HG03066 (cell line): Measurements from ENCODE around the gene ITPKC.

Experiments used
- ATAC-seq: cut with Tn5 transposase; IDR thresholded peaks from one replicate; pipeline ENCODE4 v1.9.1; 2021; ENCODE audit warnings: low read depth; ENCODE audit not compliant: unreplicated experiment

ITPKC gene

DNA sequence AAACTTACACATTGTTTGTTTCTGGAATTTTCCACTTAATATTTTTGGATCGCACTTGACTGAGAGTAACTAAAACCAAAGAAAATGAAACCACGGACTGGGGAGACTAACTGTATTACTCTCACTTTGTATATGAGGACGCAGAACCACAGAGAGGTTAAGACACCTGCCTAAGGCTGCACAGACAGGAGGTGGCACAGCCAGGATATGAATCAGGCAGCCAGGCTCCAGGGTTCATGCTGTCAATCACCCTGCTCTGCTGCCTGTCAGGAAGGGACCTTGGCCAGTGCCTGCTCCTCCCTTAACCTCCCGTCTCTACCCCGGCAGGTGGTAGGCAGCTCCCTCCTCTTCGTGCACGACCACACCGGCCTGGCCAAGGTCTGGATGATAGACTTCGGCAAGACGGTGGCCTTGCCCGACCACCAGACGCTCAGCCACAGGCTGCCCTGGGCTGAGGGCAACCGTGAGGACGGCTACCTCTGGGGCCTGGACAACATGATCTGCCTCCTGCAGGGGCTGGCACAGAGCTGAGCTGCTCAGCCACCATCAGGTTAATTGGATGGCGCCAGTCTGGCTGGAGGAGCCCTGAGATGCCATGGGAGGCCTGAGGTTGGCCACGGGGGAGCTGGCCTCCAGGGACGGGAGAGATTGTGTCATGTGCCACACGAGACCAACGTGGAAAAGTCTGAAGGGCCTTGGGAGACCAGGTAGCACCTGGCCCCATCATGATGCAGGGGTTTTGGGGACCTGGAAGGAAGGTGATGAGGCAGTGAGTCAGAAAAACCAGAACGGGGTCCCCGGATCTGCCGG is 22.3 kb downstream of the ITPKC start:
- ATAC-seq = no peak

DNA sequence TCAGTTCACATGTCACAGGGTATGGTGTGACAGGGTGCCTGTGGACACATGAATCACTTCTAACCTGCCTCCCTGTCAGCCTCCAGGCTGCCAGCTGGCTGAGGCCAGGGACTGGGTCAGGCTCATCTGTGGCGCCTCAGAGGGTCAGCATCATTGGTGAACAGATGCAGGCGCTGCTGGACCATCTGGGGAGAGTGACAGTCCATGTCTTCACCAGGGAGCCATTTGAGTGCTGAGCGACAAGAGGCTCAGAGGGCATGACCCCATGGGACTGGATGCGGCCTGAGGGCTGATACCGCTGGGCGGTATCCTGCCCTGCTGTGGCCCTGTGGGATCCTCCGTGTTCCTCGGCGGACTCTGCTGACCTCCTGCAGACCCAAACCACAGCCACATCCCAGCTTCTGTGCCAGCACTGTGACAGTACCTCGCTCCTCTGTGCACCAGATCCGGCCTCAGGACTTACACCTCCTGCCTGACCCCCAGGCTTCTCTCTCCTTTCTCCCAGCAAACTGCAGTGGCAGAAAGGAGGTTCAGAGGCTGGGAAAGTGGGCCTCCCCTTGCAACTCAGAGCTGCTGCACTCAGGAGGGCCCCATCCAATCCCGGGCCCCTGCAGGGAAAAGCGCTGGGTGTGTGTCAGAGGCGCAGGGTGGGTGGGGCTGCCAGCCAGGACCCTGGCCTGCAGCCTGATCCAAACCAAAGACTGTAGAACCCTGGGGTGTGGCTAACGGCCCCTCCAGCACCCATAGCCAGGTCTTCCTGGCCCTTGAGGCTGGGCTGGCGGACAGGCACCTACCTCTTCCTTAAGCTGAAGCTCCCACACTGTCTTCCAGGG is 23.2 kb downstream of the ITPKC start:
- no peak for ATAC-seq

DNA sequence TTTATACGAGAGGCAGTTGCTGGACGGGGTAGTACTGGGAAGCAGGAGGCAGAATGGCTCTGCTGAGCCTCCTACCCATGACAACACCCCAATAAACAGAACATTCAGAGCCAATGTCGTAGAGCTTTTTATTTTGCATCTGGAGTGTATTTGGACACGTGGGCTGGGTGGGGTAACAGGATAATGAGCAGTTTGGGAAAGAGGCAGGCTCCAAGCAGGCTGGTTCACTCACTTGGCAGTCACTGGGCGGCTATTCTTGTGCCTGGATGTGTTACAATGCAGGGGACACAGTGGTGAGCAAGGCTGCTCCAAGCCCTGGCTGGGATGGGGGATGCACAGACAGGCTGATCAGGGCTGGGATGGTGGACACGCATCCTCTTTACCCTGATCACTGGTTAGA is 23.8 kb downstream of the ITPKC start:
- ATAC-seq = no peak

DNA sequence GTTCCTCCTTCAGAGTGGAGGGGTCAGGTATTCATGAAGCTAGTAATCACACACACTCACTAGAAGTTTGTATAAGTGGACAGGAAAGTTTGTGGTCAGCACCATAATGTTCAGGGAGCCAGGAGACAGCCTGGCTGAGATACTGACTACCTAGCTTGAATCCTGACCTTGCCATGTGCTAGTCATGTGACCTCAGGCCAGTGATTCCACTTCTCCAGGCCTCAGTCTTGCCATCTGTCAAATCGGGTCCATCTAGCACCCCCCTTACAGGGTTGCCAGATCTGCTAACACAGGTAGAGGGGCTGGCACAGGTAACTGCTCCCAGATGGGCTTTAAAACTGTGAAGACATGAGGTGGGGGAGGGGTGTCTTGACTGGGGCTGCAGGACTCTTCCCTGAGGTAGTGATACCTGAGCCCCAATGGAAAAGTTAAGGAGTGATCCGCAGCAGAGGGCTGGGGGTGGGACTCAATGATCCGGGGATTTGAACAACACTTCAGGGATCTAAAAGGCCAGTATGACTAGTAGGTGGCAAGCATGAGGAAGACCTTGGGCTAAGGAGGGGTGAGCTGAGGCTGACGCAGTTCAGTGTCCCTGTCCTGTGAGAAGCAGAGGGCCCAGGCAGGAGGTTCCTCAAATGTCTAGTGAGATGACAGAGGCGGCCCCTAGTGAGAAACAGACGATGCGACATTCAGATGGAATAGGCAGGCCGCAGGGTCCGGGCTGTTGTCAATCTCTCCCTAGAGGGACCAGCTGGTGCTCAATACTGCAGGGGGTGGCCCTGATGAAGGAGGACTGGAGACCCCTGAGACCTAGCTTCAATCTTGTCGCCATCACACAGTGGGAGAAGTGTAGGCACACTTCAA is 24.8 kb downstream of the ITPKC start:
- no peak for ATAC-seq

DNA sequence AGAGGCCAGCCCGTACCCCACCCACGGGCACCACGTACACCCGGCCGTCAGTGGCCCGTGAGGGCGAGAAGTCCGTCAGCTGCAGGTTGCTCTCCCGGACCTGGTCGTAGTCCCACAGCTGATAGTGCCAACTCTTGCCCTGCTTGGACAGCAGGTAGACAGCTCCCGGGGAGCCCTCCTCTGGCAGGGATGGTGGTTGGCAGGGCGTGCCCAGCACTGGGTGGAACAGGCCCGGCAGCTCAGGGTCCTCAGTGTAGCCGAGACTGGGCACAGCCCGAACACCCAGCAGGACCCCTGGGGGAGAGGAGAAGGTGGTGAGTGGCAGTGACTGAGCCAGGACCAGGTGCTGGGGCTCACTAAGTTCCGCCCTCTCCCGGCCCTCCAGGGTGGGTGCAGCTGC is 25.6 kb downstream of the ITPKC start:
- ATAC-seq = no peak

DNA sequence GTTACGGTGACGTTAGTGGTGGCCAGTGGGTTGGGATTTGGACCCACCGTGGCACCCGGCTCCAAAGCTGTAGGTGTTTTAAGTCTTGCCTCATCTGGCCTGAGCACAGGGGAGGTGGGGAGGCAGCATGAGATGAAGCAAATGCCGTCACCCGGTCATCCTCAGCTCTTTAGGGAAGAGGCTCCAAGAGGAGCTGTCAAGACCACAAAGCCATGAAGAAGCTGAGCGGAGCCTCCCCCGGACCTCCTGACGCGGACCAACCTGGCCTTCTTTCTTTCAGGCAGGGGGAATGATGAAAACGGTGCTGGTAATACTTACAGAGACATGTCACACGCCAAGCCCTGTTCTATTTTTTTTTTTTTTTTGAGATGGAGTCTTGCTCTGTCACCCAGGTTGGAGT is 26.0 kb downstream of the ITPKC start:
- ATAC-seq = no peak

DNA sequence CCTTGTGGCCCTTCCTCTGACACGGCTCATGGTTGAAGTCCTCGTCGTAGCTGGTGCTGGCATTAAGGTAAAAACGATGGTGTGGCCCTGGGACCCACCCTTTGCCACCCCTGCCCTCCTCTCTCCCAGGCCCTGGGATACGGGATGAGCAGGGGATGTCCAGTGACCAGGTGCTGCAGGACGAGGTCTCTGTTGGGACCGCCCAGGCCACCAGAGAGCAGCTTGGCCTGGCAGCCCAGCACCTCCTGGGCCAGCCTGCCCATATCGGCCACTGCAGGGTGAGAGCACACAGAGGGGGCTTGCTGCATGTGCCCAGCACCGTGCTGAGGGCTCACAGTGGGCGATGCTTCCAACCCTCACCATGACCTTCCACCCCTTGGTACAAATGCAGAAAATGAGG is 27.0 kb downstream of the ITPKC start:
- ATAC-seq = no peak

DNA sequence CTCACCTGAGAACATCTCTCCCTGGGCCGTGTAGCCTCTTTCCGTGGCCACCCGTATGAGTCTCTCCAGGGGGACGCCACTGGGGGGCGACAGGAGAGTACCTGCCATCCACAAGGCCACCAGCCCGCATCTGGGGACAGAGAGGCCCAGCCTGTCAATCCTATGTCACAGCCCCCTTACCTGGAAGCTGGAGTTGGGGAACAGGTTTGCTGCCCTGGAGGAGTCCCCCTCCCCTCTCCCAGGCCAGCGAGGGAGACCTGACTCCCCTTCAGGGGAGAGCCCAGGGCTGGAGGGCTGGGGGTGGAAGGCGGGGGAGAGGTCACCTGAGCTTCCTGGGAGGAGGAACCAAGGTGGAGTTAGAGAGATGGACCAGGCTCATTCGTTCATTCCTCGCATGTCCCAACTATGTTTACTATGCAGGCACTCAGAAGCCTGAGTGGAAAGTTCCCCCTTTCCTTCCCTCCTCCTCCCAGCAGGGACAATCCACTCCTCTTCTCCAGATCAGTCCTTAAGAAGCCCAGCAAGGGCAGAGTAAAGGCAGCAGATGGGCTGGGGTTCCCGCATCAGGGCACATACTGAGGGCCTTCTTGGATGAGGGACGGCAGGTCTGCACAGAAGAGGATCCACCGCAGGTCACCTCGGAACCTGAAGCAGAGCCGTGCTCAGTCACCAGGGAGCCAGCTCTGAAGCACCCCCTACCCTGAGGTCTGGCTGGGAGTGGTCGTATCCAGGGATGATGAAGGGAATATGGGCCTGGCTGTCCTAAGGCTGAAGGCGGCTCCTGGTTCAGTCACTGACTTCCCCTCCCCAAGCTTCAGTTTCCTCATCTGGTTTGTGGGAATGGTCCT is 27.9 kb downstream of the ITPKC start:
- ATAC-seq = no peak

DNA sequence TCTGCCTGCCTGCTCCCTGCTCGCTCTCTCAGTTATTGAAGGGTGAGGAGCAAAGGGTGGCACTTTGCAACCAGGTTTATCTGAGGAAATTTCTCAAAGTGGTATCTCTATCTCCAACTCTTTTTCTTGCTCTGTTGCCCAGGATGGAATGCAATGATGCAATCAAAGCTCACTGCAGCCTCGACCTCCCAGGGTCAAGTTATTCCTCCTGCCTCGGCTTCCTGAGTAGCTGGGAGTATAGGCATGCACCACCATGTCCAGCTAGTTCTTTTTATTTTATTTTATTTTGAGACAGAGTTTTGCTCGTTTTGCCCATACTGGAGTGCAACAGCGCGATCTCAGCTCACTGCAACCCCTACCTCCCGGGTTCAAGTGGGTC is 28.5 kb downstream of the ITPKC start:
- no peak for ATAC-seq

DNA sequence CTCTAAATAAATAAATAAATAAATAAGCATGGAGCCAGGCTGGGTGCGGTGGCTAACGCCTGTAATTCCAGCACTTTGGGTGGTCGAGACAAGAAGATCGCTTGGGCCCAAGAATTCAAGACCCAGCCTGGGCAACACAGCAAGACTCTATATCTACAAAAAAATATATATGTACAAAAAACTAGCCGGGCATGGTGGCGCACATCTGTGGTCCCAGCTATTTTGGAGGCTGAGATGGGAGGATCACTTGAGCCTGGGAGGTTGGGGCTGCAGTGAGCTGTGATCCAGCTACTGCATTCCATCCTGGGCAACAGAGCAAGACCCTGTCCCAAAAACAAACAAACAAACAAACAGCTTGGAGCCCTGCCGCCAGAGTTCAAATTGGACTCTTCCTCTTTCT is 30.6 kb downstream of the ITPKC start:
- ATAC-seq = no peak

DNA sequence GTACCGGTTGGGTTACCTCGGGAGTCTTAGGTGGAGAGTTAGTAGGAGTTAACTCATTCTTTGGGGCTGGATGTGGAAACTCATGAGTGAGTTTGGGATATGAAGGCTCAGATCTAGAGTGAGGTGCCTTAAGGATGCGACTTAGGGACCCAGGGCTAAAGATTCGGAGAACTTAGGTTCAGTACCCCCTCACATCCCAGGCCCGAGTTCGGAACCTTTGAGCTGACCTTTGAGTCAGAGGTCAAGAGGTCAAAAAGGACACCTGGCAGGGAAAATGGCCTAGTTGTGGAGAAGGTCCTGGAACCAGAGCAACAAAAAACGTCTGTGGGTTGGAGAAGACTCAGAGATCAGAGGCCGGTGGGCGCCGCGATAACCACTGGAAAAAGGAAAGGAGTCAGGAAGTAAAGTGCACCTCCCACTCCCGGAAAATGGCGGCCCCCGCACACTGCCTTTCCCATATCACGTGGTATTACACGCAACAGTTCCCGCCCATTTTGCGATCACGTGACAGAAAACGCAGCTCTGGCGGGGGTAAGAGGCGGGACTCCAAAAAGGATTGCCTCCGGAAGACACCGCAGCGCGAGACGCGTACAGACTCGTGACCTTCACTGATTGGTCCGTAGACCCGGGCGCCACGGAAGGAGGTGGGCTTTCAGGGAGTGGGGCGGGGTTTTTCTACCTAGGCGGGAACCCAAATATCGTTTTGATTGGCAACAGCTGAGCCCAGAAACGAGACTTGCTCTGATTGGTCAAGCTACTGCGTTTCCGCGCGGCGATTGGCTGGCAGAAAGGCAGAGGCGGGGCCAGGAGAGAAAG is 33.4 kb downstream of the ITPKC start, which contains the start of gene ACTMAP:
TSS of gene ACTMAP (minus strand) at position 420 of the 816 bp plus-strand sequence. CDS start 674 bp downstream, outside the sequence.
- peak; percentile 80 for ATAC-seq

DNA sequence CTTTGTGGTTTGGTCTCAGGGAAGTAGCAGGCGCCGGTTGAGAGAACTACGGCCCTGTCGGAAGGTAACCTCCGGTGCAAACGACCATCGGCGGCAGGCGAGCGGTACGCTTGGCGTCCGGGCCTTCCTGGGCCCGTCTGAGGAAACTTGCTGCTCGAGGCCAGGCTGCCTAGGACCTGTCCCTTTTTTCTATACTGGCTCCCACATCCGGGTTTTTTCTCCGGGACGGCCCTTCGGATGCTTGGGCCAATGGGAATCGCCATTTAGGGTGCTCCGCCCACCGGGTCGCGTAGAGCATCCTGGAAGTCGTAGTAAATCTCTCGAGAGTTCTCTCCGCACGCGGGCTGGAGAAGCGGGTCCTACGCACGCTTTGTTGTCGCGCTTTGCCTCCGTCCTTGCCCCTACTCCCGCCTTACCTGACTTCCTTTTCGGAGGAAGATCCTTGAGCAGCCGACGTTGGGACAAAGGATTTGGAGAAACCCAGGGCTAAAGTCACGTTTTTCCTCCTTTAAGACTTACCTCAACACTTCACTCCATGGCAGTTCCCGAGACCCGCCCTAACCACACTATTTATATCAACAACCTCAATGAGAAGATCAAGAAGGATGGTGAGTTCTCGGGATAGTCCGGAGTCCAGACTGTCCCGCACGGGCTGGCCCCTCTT is 34.1 kb downstream of the ITPKC start, which contains the start of gene SNRPA:
TSS of gene SNRPA (plus strand) at position 330 of the 664 bp plus-strand sequence. CDS start at position 536, 206 bp downstream.
- ATAC-seq = peak; percentile 63

DNA sequence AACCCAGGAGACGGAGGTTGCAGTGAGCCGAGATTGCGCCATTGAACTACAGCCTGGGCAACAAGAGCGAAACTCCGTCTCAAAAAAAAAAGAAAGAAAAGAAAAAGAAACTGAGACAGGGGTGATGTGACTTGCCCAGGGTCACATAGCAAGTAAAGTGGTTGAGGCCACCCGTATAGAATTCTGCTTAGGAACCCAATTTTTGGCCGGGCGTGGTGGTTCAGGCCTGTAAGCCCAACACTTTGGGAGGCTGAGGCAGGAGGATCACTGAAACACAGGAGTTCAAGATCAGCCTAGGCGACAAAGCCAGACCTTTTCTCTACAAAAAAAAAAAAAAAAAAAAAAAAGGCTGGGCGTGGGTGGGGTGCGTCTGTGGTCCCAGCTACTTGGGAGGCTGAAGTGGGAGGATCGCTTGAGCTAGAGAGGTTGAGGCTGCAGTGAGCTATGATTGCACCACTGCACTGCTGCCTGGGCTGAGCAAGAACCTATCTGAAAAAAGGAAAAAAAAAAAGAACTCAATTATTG is 35.4 kb downstream of the ITPKC start:
- no peak for ATAC-seq

DNA sequence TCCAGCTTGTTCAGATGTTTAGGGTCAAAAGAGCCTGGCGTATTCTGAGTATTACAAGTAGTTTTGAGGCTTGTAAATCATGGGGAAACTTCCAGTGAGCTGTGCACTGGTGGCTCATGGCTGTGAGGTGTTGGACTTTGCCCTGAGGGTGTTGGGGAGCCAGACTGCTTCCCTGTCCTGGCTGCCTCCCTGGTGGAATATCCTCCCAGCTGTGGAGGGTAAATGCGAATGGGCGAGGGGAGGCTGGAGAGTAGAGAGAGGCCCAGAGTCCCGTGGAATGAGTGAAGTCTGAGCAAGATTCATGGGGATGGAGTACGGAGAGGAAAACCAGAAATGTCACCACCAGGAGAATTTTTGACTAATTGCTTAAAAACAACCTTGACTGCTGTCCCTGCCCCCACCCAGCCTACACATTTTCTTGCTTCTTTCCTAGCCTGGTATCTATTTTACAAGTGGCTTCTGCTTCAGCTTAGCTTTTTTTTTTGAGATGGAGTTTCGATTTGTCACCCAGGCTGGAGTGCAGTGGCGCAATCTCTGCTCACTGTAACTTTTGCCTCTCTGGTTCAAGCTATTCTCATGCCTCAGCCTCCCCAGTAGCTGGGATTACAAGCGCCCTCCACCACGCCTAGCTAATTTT is 37.8 kb downstream of the ITPKC start:
- ATAC-seq = no peak

DNA sequence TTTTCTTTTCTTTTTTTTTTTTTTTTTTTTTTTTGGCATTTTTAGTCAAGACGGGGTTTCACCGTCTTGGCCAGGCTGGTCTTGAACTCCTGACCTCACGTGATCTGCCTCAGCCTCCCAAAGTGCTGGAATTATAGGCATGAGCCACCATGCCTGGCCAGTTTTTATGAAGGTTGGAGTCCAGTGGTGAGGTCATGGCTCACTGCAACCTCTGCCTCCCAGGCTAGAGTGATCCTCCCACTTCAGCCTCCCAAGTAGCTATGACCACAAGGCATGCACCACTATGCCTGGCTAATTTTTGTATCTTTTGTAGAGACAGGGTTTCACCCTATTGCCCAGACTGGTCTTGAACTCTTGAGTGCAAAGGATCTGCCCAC is 38.3 kb downstream of the ITPKC start:
- no peak for ATAC-seq

DNA sequence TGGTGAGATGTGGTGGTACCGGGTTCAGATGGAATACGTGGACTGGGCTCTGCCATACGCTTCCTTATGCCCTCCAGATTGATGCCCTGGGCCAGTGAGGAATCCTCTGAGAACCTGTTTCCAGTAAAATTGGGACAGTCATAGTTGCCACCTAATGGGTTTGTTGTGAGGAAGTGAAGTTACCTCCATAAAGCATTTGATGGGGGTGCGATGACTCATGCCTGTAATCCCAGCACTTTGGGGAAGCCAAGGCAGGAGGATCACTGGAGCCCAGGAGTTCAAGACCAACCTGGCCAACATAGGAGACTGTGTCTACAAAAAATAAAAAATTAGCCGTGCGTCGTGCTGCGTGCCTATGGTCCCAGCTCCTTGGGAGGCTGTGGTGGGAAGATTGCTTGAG is 38.9 kb downstream of the ITPKC start:
- no peak for ATAC-seq

DNA sequence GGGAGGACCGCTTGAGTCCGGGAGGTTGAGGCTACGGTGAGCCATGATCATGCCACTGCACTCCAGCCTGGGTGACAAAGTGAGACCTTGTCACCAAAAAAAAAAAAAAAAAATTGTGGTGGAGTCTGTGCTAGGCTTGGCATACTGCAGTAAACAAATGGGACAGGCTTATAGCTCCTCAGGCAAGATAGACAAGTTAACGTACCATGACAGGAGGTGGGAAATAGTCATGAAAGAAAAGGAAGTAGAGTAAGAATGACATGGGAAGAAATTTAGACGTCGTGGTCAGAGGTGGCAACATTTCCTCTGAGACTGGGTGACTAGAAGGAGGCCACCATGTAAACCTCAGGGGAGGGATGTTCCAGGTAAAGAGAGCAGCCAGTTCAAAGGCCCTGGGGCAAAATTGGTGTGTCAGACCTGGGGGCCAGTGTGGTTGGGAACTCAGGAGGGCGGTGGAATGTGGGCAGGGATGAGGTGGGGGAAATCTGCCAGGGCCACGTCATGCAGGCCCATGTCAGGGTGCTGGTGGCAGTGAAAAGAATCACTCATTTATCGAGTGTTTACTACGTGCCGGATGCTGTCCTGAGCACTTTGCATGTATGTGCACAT is 39.7 kb downstream of the ITPKC start:
- no peak for ATAC-seq
